IMR-90 (cell line): ENCODE data around the gene CEACAM8. TPM values are rescaled to one million over a fixed set of nuclear protein-coding genes. Genes with fewer than 3 reads are reported as not detected.

Experiments
- ATAC-seq: fragments of 200-7000 bp; cut with Tn5 transposase; 2 replicates; pipeline ENCODE4 v1.9.1; 2020; ENCODE audit warnings: low read depth, mild to moderate bottlenecking, moderate library complexity
- BruUV-seq: library from RNA; stranded (reverse); fragments of 400-500 nt; replicated peaks from 2 replicates; lab custom pipeline; 2021; lab: Mats Ljungman, UMichigan
- CTCF ChIA-PET: fragments of 300-600 bp; formaldehyde crosslinking; extraction: SDS; loops from one replicate; lab custom pipeline; 2021; ENCODE audit warnings: antibody characterized with exemption; lab: Yijun Ruan, JAX
- POLR2A ChIA-PET: fragments of 300-600 bp; sonication (Branson Sonifier 250); formaldehyde crosslinking; loops from one replicate; lab custom pipeline; 2022; ENCODE audit warnings: antibody characterized with exemption; ENCODE audit not compliant: unreplicated experiment; lab: Charles Lee
- DNase-seq: peaks from one replicate; pipeline ENCODE4 v3.0.0; 2013
- H2AFZ ChIP-seq: replicated peaks from 2 replicates; pipeline ENCODE3; 2013; ENCODE audit warnings: low read length, mild to moderate bottlenecking; ENCODE audit not compliant: poor library complexity
- H2AK5ac ChIP-seq: 2 replicates; pipeline ENCODE4 v1.6.1; 2013; ENCODE audit warnings: low read depth, low read length, inconsistent platforms
- H2AK9ac ChIP-seq: replicated peaks from 2 replicates; pipeline ENCODE3; 2013; ENCODE audit warnings: mild to moderate bottlenecking, low read depth, low read length, moderate library complexity; ENCODE audit not compliant: poor library complexity
- H2BK120ac ChIP-seq: 2 replicates; pipeline ENCODE4 v1.6.1; 2013; ENCODE audit warnings: low read depth, low read length, inconsistent platforms
- H2BK15ac ChIP-seq: 3 replicates; pipeline ENCODE4 v1.6.1; 2013; ENCODE audit warnings: low read depth, low read length, inconsistent platforms
- H2BK20ac ChIP-seq: 2 replicates; pipeline ENCODE4 v1.6.1; 2013; ENCODE audit warnings: low read depth, mild to moderate bottlenecking, inconsistent platforms, low read length, moderate library complexity
- H2BK5ac ChIP-seq: 2 replicates; pipeline ENCODE4 v1.6.1; 2013; ENCODE audit warnings: mild to moderate bottlenecking, low read depth, low read length, inconsistent platforms; ENCODE audit not compliant: poor library complexity, severe bottlenecking
- H3K14ac ChIP-seq: replicated peaks from 2 replicates; pipeline ENCODE4 v1.6.1; 2013; ENCODE audit warnings: low read depth, low read length, inconsistent platforms
- H3K18ac ChIP-seq: 2 replicates; pipeline ENCODE4 v1.6.1; 2013; ENCODE audit warnings: low read depth, low read length, control low read depth
- H3K23ac ChIP-seq: 2 replicates; pipeline ENCODE4 v1.6.1; 2013; ENCODE audit warnings: low read depth, low read length, inconsistent platforms
- H3K27ac ChIP-seq: 2 replicates; pipeline ENCODE4 v1.5.1; 2013; ENCODE audit warnings: mild to moderate bottlenecking, control low read depth, low read length; ENCODE audit not compliant: insufficient read depth
- H3K27me3 ChIP-seq: 2 replicates; pipeline ENCODE4 v1.6.1; 2013; ENCODE audit warnings: low read length; ENCODE audit not compliant: control insufficient read depth, insufficient read depth
- H3K36me3 ChIP-seq: 2 replicates; pipeline ENCODE4 v1.6.1; 2013; ENCODE audit warnings: low read length, mixed read lengths; ENCODE audit not compliant: control insufficient read depth, insufficient read depth
- H3K4ac ChIP-seq: 2 replicates; pipeline ENCODE4 v1.6.1; 2013; ENCODE audit warnings: low read depth, low read length, inconsistent platforms
- H3K4me1 ChIP-seq: 2 replicates; pipeline ENCODE4 v1.6.1; 2013; ENCODE audit warnings: low read length, mixed read lengths; ENCODE audit not compliant: control insufficient read depth, insufficient read depth
- H3K4me2 ChIP-seq: 2 replicates; pipeline ENCODE4 v1.6.1; 2013; ENCODE audit warnings: low read depth, mild to moderate bottlenecking, control low read depth, low read length, moderate library complexity
- H3K4me3 ChIP-seq: 2 replicates; pipeline ENCODE4 v1.5.1; 2013; ENCODE audit warnings: low read depth, mild to moderate bottlenecking, control low read depth, low read length, moderate library complexity; ENCODE audit not compliant: insufficient read depth
- H3K56ac ChIP-seq: 2 replicates; pipeline ENCODE4 v1.6.1; 2013; ENCODE audit warnings: low read length, inconsistent platforms; ENCODE audit not compliant: insufficient read depth; ENCODE audit errors: extremely low read depth
- H3K79me1 ChIP-seq, 2 experiments: 2 replicates each; pipeline ENCODE4 v1.6.1; 2013; ENCODE audit warnings: low read length in 2 of 2, inconsistent platforms in 1 of 2, low read depth in 1 of 2
- H3K9ac ChIP-seq: 2 replicates; pipeline ENCODE4 v1.6.1; 2013; ENCODE audit warnings: low read depth, low read length, control low read depth
- H3K9me1 ChIP-seq: 2 replicates; pipeline ENCODE4 v1.6.1; 2013; ENCODE audit warnings: low read length, inconsistent platforms; ENCODE audit not compliant: insufficient read depth
- H3K9me3 ChIP-seq: 2 replicates; pipeline ENCODE4 v1.6.1; 2013; ENCODE audit warnings: low read length; ENCODE audit not compliant: control insufficient read depth, insufficient read depth
- H4K20me1 ChIP-seq: 2 replicates; pipeline ENCODE4 v1.6.1; 2013; ENCODE audit warnings: low read length, inconsistent platforms; ENCODE audit not compliant: insufficient read depth
- H4K5ac ChIP-seq: 2 replicates; pipeline ENCODE4 v1.6.1; 2013; ENCODE audit warnings: mild to moderate bottlenecking, low read depth, low read length, control low read depth
- H4K8ac ChIP-seq, 2 experiments: 2 replicates each; pipeline ENCODE4 v1.6.1; 2013; ENCODE audit warnings: low read depth in 2 of 2, low read length in 2 of 2, control low read depth in 1 of 2, inconsistent platforms in 1 of 2
- H4K91ac ChIP-seq: 2 replicates; pipeline ENCODE4 v1.6.1; 2013; ENCODE audit warnings: low read depth, low read length, inconsistent platforms; ENCODE audit not compliant: insufficient read depth
- BHLHE40 ChIP-seq: fragments of 150-350 bp; IDR thresholded peaks from 2 replicates; pipeline ENCODE4 v1.6.1; 2016; ENCODE audit warnings: mild to moderate bottlenecking, low read depth, low read length
- CEBPB ChIP-seq: IDR thresholded peaks from 2 replicates; pipeline ENCODE4 v1.6.1; 2012; ENCODE audit warnings: low read depth, low read length, improper control_type of control experiment
- CHD1 ChIP-seq: IDR thresholded peaks from 2 replicates; pipeline ENCODE4 v1.6.1; 2012; ENCODE audit warnings: low read depth, low read length, improper control_type of control experiment
- CTCF ChIP-seq: conservative IDR thresholded peaks from 2 replicates; pipeline ENCODE4 v1.5.1; 2012; ENCODE audit warnings: mild to moderate bottlenecking, low read depth, low read length, improper control_type of control experiment
- ELK1 ChIP-seq: fragments of 150-350 bp; IDR thresholded peaks from 2 replicates; pipeline ENCODE4 v1.6.1; 2016; ENCODE audit warnings: low read depth, mild to moderate bottlenecking, low read length, moderate library complexity, borderline replicate concordance
- FOS ChIP-seq: fragments of 150-350 bp; IDR thresholded peaks from 2 replicates; pipeline ENCODE4 v1.6.1; 2016; ENCODE audit warnings: low read depth, low read length
- MAFK ChIP-seq: IDR thresholded peaks from 2 replicates; pipeline ENCODE4 v1.6.1; 2012; ENCODE audit warnings: low read depth, low read length, improper control_type of control experiment
- MAZ ChIP-seq: IDR thresholded peaks from 2 replicates; pipeline ENCODE4 v1.6.1; 2012; ENCODE audit warnings: low read depth, mild to moderate bottlenecking, low read length, improper control_type of control experiment, moderate library complexity, borderline replicate concordance
- MXI1 ChIP-seq: IDR thresholded peaks from 2 replicates; pipeline ENCODE4 v1.6.1; 2012; ENCODE audit warnings: low read depth, mild to moderate bottlenecking, low read length, moderate library complexity, borderline replicate concordance
- NFE2L2 ChIP-seq: fragments of 150-350 bp; IDR thresholded peaks from 2 replicates; pipeline ENCODE4 v1.6.1; 2016; ENCODE audit warnings: low read depth, mild to moderate bottlenecking, low read length
- POLR2A ChIP-seq: IDR thresholded peaks from 2 replicates; pipeline ENCODE4 v1.6.1; 2012; ENCODE audit warnings: mild to moderate bottlenecking, low read depth, low read length
- RAD21 ChIP-seq: IDR thresholded peaks from 2 replicates; pipeline ENCODE4 v1.6.1; 2012; ENCODE audit warnings: low read length, improper control_type of control experiment
- RCOR1 ChIP-seq: IDR thresholded peaks from 2 replicates; pipeline ENCODE4 v1.6.1; 2012; ENCODE audit warnings: mild to moderate bottlenecking, low read length, improper control_type of control experiment; ENCODE audit not compliant: insufficient replicate concordance
- RFX5 ChIP-seq: IDR thresholded peaks from 2 replicates; pipeline ENCODE4 v1.8.0; 2012; ENCODE audit warnings: low read depth, mild to moderate bottlenecking, low read length, moderate library complexity
- SMC3 ChIP-seq: fragments of 150-350 bp; IDR thresholded peaks from 2 replicates; pipeline ENCODE4 v1.6.1; 2016; ENCODE audit warnings: low read depth, mild to moderate bottlenecking, antibody characterized with exemption, low read length, moderate library complexity
- USF2 ChIP-seq: fragments of 150-350 bp; IDR thresholded peaks from 2 replicates; pipeline ENCODE4 v1.6.1; 2017; ENCODE audit warnings: mild to moderate bottlenecking, antibody characterized with exemption, low read length, low read depth
- WGBS, 2 experiments: methylation state at CpG; one replicate each; pipeline versions ENCODE4 v1.1.5 to v1.1.7; 2013; ENCODE audit warnings: missing lambda C conversion rate in 2 of 2; ENCODE audit not compliant: insufficient read length in 1 of 2; ENCODE audit errors: extremely low coverage in 2 of 2; 5-methylcytosine and 5-hydroxymethylcytosine counted together
- dilution Hi-C: fragments of 300-500 bp; cut with HindIII; formaldehyde crosslinking; loops from one replicate; pipeline ENCODE4 v1.14.3; 2018; ENCODE audit warnings: low sequenced_read_pairs; ENCODE audit not compliant: unreplicated experiment
- in situ Hi-C: fragments of 300-500 bp; cut with MboI; formaldehyde crosslinking; loops from 3 replicates; pipeline ENCODE4 v1.14.3; 2019; ENCODE audit warnings: low sequenced_read_pairs, inconsistent platforms, mixed read lengths
- intact Hi-C: fragments of 100-400 bp; cut with micrococcal nuclease; formaldehyde crosslinking; loops from 2 replicates; pipeline ENCODE4 v1.10.0; 2022
- polyA plus RNA-seq, 3 experiments: library from polyadenylated mRNA; depleted of rRNA; stranded (reverse); fragments of >200 nt; gene quantifications; 2 replicates each; pipeline ENCODE4 v1.2.3, GENCODE V29; 2012; ENCODE audit warnings: low replicate concordance in 1 of 3
- total RNA-seq: library from RNA; depleted of rRNA; stranded (reverse); fragments of >200 nt; gene quantifications from 2 replicates; pipeline ENCODE4 v1.2.3, GENCODE V29; 2012

CEACAM8 gene
- total and polyA plus RNA-seq, 2 of the 4 experiments (the other 2 are of a cell fraction), result not detected

GRCh38 chr19:42548552-42548951 is 46.2 kb downstream of the CEACAM8 start:
- H3K56ac ChIP-seq, result no peak overlapping the region
- no peak overlapping the region for H3K27ac ChIP-seq
- no peak overlapping the region for H3K4ac ChIP-seq
- in situ Hi-C loops (no loop called here), dilution Hi-C loops (no loop called here), intact Hi-C loops (no loop called here)
- no peak overlapping the region for H3K23ac ChIP-seq
- no peak overlapping the region for H3K4me3 ChIP-seq
- H3K18ac ChIP-seq, result no peak overlapping the region
- no TSS peak for BruUV-seq
- no peak overlapping the region for H2AK9ac ChIP-seq
- H3K9me3 ChIP-seq, result peaks cover 7% of the 10 kb centered on the region
- WGBS, 2 experiments, result no CpG with 5 or more reads among the region's 4 CpGs
- H2BK120ac ChIP-seq, result no peak overlapping the region
- H2AK5ac ChIP-seq, result no peak overlapping the region
- DNase-seq, result no peak
- POLR2A ChIA-PET, result no interaction called here
- H2BK15ac ChIP-seq, result no peak overlapping the region
- no peaks in the 10 kb centered on the region for H3K9me1 ChIP-seq
- no peaks in the 10 kb centered on the region for H3K36me3 ChIP-seq
- no peak overlapping the region for H2BK5ac ChIP-seq
- no peaks in the 10 kb centered on the region for H3K4me1 ChIP-seq
- no peak overlapping the region for H3K9ac ChIP-seq
- H3K4me2 ChIP-seq, result no peak overlapping the region
- CTCF ChIA-PET, result no interaction called here
- TF ChIP-seq RCOR1 (no peak), MAZ (no peak), MAFK (no peak), NFE2L2 (no peak), POLR2A (no peak), MXI1 (no peak), BHLHE40 (no peak), CTCF (no peak), CHD1 (no peak), SMC3 (no peak), USF2 (no peak), ELK1 (no peak), RAD21 (no peak), CEBPB (no peak), RFX5 (no peak), FOS (no peak)
- no peak overlapping the region for H4K91ac ChIP-seq
- no peaks in the 10 kb centered on the region for H3K79me1 ChIP-seq
- no peaks in the 10 kb centered on the region; the same call in 1 of the 2 replicates for H4K20me1 ChIP-seq
- H4K8ac ChIP-seq, result no peak overlapping the region
- peaks cover 31% of the 10 kb centered on the region for H3K27me3 ChIP-seq
- no peak overlapping the region for H4K5ac ChIP-seq
- no peak overlapping the region for H2AFZ ChIP-seq
- no peak overlapping the region for H2BK20ac ChIP-seq
- ATAC-seq, result no peak
- H3K14ac ChIP-seq, result no peak overlapping the region
